Breast epithelium (tissue), 4 donors: Measurements from ENCODE around the gene NSMCE4A. TPM values are rescaled to one million over a fixed set of nuclear protein-coding genes. Genes with fewer than 3 reads are reported as not detected.

ENCODE experiments used
- DNase-seq, 2 donors: peaks; one replicate each; pipeline ENCODE4 v3.0.0-alpha.2; 2019; ENCODE audit warnings: low spot score in 2 of 2
- H3K27ac ChIP-seq, 2 donors: fragments of 200-600 bp; sonication (generic) in 1 of 2; one replicate each; pipeline ENCODE4 v1.5.1; 2016 to 2019; ENCODE audit warnings: mild to moderate bottlenecking in 1 of 2
- H3K27me3 ChIP-seq, 2 donors: fragments of 200-600 bp; sonication (generic) in 1 of 2; one replicate each; pipeline versions ENCODE4 v1.5.1 to v1.6.0; 2017 to 2019; ENCODE audit warnings: control low read depth in 1 of 2, mild to moderate bottlenecking in 1 of 2
- H3K36me3 ChIP-seq: fragments of 200-600 bp; one replicate; pipeline ENCODE4 v1.5.1; 2019
- H3K4me1 ChIP-seq, 2 donors: fragments of 200-600 bp; sonication (generic); one replicate each; pipeline ENCODE4 v1.5.1; 2016 to 2019; ENCODE audit warnings: control low read depth in 1 of 2
- H3K4me3 ChIP-seq, 3 donors: fragments of 200-600 bp; sonication (generic); 1 replicate in 2 of 3; 2 replicates in 1 of 3; pipeline ENCODE4 v1.5.1; 2016 to 2019; ENCODE audit warnings: mild to moderate bottlenecking in 3 of 3, moderate library complexity in 2 of 3
- H3K9me3 ChIP-seq, 2 donors: fragments of 200-600 bp; sonication (generic) in 1 of 2; one replicate each; pipeline ENCODE4 v1.5.1; 2016 to 2019; ENCODE audit warnings: control low read depth in 1 of 2
- CTCF ChIP-seq, 3 donors: fragments of 450-650 bp; IDR thresholded peaks; one replicate each; pipeline ENCODE4 v1.5.1; 2016 to 2017; ENCODE audit warnings: antibody characterized with exemption in 3 of 3, mild to moderate bottlenecking in 3 of 3, moderate library complexity in 3 of 3
- POLR2A ChIP-seq: fragments of 450-650 bp; IDR thresholded peaks from one replicate; pipeline ENCODE4 v1.6.1; 2016; ENCODE audit warnings: antibody characterized with exemption, mild to moderate bottlenecking, moderate library complexity
- POLR2AphosphoS5 ChIP-seq, 3 donors: sonication (generic); formaldehyde crosslinking; IDR thresholded peaks; one replicate each; pipeline ENCODE4 v1.6.1; 2017; ENCODE audit warnings: antibody characterized with exemption in 3 of 3
- intact Hi-C: fragments of 100-400 bp; cut with DNase I; formaldehyde crosslinking; loops from one replicate; pipeline ENCODE4 v1.15.1; 2023; ENCODE audit warnings: low total_unique reads
- total RNA-seq, 3 donors: library from RNA; depleted of rRNA; stranded (reverse); fragments of >200 nt; gene quantifications; one replicate each; pipeline ENCODE4 v1.1.0, GENCODE V29; 2016

The NSMCE4A gene
- total RNA-seq, 3 donors from 2014 or later = 72.2 to 120 (median 119) TPM

- TF ChIP-seq POLR2AphosphoS5 (IDR thresholded peaks at IDR 0.05) = no peak
- TF ChIP-seq POLR2A = no peak
- TF ChIP-seq CTCF (IDR thresholded peaks at IDR 0.05) = no peak
- intact Hi-C loops = no loop called here
- Histone ChIP-seq H3K9me3 (peaks cover 6 to 12% of the 10 kb centered on the region in 2 donors), H3K27me3 (no peaks in the 10 kb centered on the region), H3K4me3 (no peak within 1 kb of the TSS), H3K27ac (no peak within 1 kb of the TSS), H3K4me1 (no peaks in the 10 kb centered on the region), H3K36me3 (no peaks in the 10 kb centered on the region)
- no peak for DNase-seq
Measured at GRCh38 chr10:121988361-121989324, 13.6 kb upstream of the NSMCE4A start, which contains the start of gene TACC2. TACC2 (plus strand) TSS chr10:121989163; CDS start chr10:122021982, 32,819 bp downstream.

DNA sequence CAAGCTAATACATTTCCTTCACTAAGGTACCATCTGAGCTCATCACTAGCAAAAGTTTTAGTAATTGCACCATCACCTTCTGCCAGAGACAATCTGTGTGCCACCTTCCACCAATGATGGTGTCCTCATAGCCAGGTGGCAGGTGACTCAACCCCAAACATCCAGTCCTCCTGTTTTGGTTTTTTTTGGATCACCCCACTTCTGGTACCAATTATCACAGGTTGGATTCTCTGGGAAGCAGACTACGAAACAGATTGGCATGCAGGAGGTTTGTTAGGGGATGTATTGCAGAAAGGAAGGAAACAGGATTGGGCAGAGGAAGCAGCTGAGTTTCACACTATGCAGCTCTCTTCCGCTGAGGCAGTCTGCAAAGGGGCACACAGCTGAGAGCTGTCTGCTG, 9.4 kb upstream of the NSMCE4A start:
- Histone ChIP-seq H3K36me3 (no peaks in the 10 kb centered on the region), H3K27me3 (no peaks in the 10 kb centered on the region), H3K4me1 (no peaks in the 10 kb centered on the region), H3K27ac (no peak overlapping the region), H3K4me3 (no peak overlapping the region), H3K9me3 (peaks cover 6 to 12% of the 10 kb centered on the region in 2 donors)
- intact Hi-C loops = no loop called here
- DNase-seq = no peak
- TF ChIP-seq POLR2A (no peak), CTCF (IDR thresholded peaks at IDR 0.05) (no peak), POLR2AphosphoS5 (IDR thresholded peaks at IDR 0.05) (no peak)

GRCh38 chr10:121983852-121984251, 8.8 kb upstream of the NSMCE4A start:
- H3K27me3 ChIP-seq = no peaks in the 10 kb centered on the region
- no peaks in the 10 kb centered on the region for H3K4me1 ChIP-seq
- no peak for DNase-seq
- intact Hi-C loops = no loop called here
- no peak overlapping the region for H3K4me3 ChIP-seq
- H3K9me3 ChIP-seq = peaks cover 6 to 12% of the 10 kb centered on the region in 2 donors
- H3K36me3 ChIP-seq = no peaks in the 10 kb centered on the region
- no peak overlapping the region for H3K27ac ChIP-seq
- TF ChIP-seq POLR2A = no peak
- no peak for TF ChIP-seq POLR2AphosphoS5 (IDR thresholded peaks at IDR 0.05)
- no peak for TF ChIP-seq CTCF (IDR thresholded peaks at IDR 0.05)

- Histone ChIP-seq H3K4me3 (no peak overlapping the region), H3K4me1 (no peaks in the 10 kb centered on the region), H3K36me3 (no peaks in the 10 kb centered on the region), H3K27me3 (no peaks in the 10 kb centered on the region), H3K27ac (no peak overlapping the region), H3K9me3 (peaks cover 6 to 12% of the 10 kb centered on the region in 2 donors)
- TF ChIP-seq POLR2A (no peak), POLR2AphosphoS5 (IDR thresholded peaks at IDR 0.05) (no peak), CTCF (IDR thresholded peaks at IDR 0.05) (no peak)
- no peak for DNase-seq
- intact Hi-C loops = no loop called here
Measured at GRCh38 chr10:121981346-121981745, 6.3 kb upstream of the NSMCE4A start.

DNA sequence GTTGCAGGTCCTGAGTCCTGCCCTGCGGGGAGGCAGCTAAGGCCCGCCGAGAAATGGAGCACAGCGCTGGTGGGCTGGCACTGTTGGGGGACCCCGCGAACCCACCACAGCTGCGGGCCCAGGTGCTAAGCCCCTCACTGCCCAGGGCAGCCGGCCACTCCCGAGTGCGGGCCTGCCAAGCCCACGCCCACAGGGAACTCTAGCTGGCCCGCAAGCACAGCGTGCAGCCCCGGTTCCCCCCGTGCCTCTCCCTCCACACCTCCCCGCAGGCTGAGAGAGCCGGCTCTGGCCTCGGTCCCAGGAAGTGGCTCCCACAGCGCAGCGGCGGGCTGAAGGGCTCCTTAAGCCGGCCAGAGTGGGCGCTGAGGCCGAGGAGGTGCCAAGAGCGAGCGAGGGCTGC, 3.5 kb upstream of the NSMCE4A start:
- TF ChIP-seq POLR2A = no peak
- no peak for TF ChIP-seq POLR2AphosphoS5 (IDR thresholded peaks at IDR 0.05)
- TF ChIP-seq CTCF (IDR thresholded peaks at IDR 0.05) = no peak

More for the DNA sequence above, 3.5 kb upstream of the NSMCE4A start:
- no peaks in the 10 kb centered on the region for H3K27me3 ChIP-seq
- H3K4me1 ChIP-seq = peaks cover 4 to 5% of the 10 kb centered on the region in 2 donors
- H3K36me3 ChIP-seq = no peaks in the 10 kb centered on the region
- intact Hi-C loops = no loop called here
- no peak for DNase-seq
- peak overlapping the region in 1 of 2 donors; percentile 45 for H3K27ac ChIP-seq
- H3K9me3 ChIP-seq = no peaks in the 10 kb centered on the region
- no peak overlapping the region for H3K4me3 ChIP-seq
